SK-N-SH treated with all-trans-retinoic acid at 6 μM for 48 hours (cell line): Measurements from ENCODE around the gene TOX4.

ENCODE experiments used
- BACH2 ChIP-seq: fragments of 250-450 bp; sonication (Bioruptor Pico); IDR thresholded peaks from 2 replicates; pipeline ENCODE4 v1.9.0; 2021; ENCODE audit warnings: mild to moderate bottlenecking, borderline replicate concordance
- CREB5 ChIP-seq: fragments of 250-450 bp; sonication (Bioruptor Pico); IDR thresholded peaks from 2 replicates; pipeline ENCODE4 v1.5.1; 2020; ENCODE audit warnings: low read depth, mild to moderate bottlenecking, moderate library complexity
- ESRRG ChIP-seq: fragments of 250-450 bp; sonication (Bioruptor Pico); IDR thresholded peaks from 2 replicates; pipeline ENCODE4 v1.6.1; 2021; ENCODE audit warnings: mild to moderate bottlenecking
- GLIS3 ChIP-seq: fragments of 250-450 bp; sonication (Bioruptor Pico); IDR thresholded peaks from 2 replicates; pipeline ENCODE4 v1.5.0; 2020; ENCODE audit warnings: mild to moderate bottlenecking, moderate library complexity
- OSR1 ChIP-seq: fragments of 250-450 bp; sonication (Bioruptor Pico); IDR thresholded peaks from 2 replicates; pipeline ENCODE4 v1.8.0; 2022; ENCODE audit warnings: moderate library complexity, mild to moderate bottlenecking, inconsistent platforms
- PATZ1 ChIP-seq: fragments of 250-450 bp; sonication (Bioruptor Pico); IDR thresholded peaks from 2 replicates; pipeline ENCODE4 v1.8.0; 2020; ENCODE audit warnings: mild to moderate bottlenecking, moderate library complexity, borderline replicate concordance
- TSHZ2 ChIP-seq: fragments of 250-450 bp; sonication (Bioruptor Pico); IDR thresholded peaks from 2 replicates; pipeline ENCODE4 v1.5.0; 2020; ENCODE audit warnings: mild to moderate bottlenecking, moderate library complexity
- ZFP3 ChIP-seq: fragments of 250-450 bp; sonication (Bioruptor Pico); IDR thresholded peaks from 2 replicates; pipeline ENCODE4 v1.5.0; 2020; ENCODE audit warnings: mild to moderate bottlenecking, moderate library complexity
- ZFP30 ChIP-seq: fragments of 450-650 bp; formaldehyde crosslinking; IDR thresholded peaks from 2 replicates; pipeline ENCODE4 v1.5.0; 2022; ENCODE audit warnings: mild to moderate bottlenecking, moderate library complexity
- ZNF565 ChIP-seq: fragments of 450-650 bp; formaldehyde crosslinking; conservative IDR thresholded peaks from 2 replicates; pipeline ENCODE4 v1.5.0; 2020; ENCODE audit warnings: low read depth, mild to moderate bottlenecking, moderate library complexity
- ZNF70 ChIP-seq: fragments of 450-650 bp; formaldehyde crosslinking; IDR thresholded peaks from 2 replicates; pipeline ENCODE4 v1.5.0; 2020; ENCODE audit warnings: mild to moderate bottlenecking, moderate library complexity
- ZNF8 ChIP-seq: fragments of 450-650 bp; formaldehyde crosslinking; IDR thresholded peaks from 2 replicates; pipeline ENCODE4 v1.5.0; 2020; ENCODE audit warnings: mild to moderate bottlenecking, moderate library complexity

- TF ChIP-seq ZFP3 (CRISPR knock-in tag), result no peak
- no peak for TF ChIP-seq PATZ1 (CRISPR knock-in tag)
- TF ChIP-seq BACH2 (CRISPR knock-in tag), result no peak
- no peak for TF ChIP-seq OSR1 (CRISPR knock-in tag)
- TF ChIP-seq ZNF70 (CRISPR knock-in tag), result no peak
- no peak for TF ChIP-seq CREB5 (CRISPR knock-in tag)
- TF ChIP-seq ZFP30, result no peak
- no peak for TF ChIP-seq TSHZ2 (CRISPR knock-in tag)
- no peak for TF ChIP-seq ESRRG
- TF ChIP-seq ZNF8 (CRISPR knock-in tag), result no peak
- TF ChIP-seq GLIS3 (CRISPR knock-in tag), result no peak
- TF ChIP-seq ZNF565 (CRISPR knock-in tag), result no peak
These were observed 57.6 kb downstream of the TOX4 start for GRCh38 chr14:21534576-21534975.
